ENCODE results near the gene KDELR1.

- TF ChIP-seq ZNF8 (CRISPR knock-in tag; IDR thresholded peaks at IDR 0.05) (no peak), PATZ1 (CRISPR knock-in tag; IDR thresholded peaks at IDR 0.05; ENCODE audit: borderline replicate concordance) (no peak), ESRRG (CRISPR knock-in tag; IDR thresholded peaks at IDR 0.05) (no peak), ISL1 (CRISPR knock-in tag; IDR thresholded peaks at IDR 0.05) (no peak), SNAI2 (CRISPR knock-in tag; IDR thresholded peaks at IDR 0.05) (no peak), TOX (CRISPR knock-in tag; IDR thresholded peaks at IDR 0.05; ENCODE audit: borderline replicate concordance) (no peak), POU6F1 (CRISPR knock-in tag; IDR thresholded peaks at IDR 0.05; ENCODE audit: borderline replicate concordance, low read depth) (no peak)
- TF ChIP-seq, protein P1, sequence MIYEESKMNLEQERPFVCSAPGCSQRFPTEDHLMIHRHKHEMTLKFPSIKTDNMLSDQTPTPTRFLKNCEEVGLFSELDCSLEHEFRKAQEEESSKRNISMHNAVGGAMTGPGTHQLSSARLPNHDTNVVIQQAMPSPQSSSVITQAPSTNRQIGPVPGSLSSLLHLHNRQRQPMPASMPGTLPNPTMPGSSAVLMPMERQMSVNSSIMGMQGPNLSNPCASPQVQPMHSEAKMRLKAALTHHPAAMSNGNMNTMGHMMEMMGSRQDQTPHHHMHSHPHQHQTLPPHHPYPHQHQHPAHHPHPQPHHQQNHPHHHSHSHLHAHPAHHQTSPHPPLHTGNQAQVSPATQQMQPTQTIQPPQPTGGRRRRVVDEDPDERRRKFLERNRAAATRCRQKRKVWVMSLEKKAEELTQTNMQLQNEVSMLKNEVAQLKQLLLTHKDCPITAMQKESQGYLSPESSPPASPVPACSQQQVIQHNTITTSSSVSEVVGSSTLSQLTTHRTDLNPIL (CRISPR knock-in tag; IDR thresholded peaks at IDR 0.05; ENCODE audit: low read depth) = no peak
Measured at GRCh38 chr19:48361912-48362311, 29.4 kb downstream of the KDELR1 start.
